Stimulated activated CD4-positive, alpha-beta T cell treated with anti-CD3 and anti-CD28 coated beads, Interleukin-4, amount 100 ng/mL, for 1 hour (primary cell): ENCODE results near the gene ZNF786.

Source experiments
- DNase-seq: peaks from one replicate; pipeline ENCODE4 v3.0.0-alpha.2; 2020

Gene ZNF786

GRCh38 chr7:149028346-149029109 is 62.0 kb downstream of the ZNF786 start, which contains the start of gene PDIA4:
Gene PDIA4, minus strand, starts transcription at chr7:149028505. Its CDS starts 97 bp downstream, at chr7:149028408.
- DNase-seq: peak; percentile 100

- no peak for DNase-seq
Measured at GRCh38 chr7:149027611-149028345, 62.7 kb downstream of the ZNF786 start.

- no peak for DNase-seq
Measured at GRCh38 chr7:149027055-149027454, 63.5 kb downstream of the ZNF786 start.

DNA sequence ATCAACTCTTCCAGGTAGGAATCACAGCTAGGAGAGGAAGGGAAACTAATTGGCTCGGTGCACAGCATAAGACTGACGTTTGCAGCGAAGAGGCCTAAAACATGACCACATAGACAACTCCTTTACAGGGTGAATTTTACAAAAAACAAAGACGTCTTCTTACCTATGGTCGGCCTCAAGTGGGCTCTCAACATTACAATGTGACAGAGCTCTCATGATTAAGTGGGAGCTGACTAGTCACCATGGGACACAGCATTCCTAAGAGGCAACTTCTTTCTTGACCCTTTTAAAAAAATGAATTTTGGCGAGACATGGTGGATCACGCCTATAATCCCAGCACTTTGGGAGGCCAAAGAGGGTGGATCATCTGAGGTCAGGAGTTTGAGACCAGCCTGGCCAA is 66.9 kb downstream of the ZNF786 start:
- no peak for DNase-seq

DNA sequence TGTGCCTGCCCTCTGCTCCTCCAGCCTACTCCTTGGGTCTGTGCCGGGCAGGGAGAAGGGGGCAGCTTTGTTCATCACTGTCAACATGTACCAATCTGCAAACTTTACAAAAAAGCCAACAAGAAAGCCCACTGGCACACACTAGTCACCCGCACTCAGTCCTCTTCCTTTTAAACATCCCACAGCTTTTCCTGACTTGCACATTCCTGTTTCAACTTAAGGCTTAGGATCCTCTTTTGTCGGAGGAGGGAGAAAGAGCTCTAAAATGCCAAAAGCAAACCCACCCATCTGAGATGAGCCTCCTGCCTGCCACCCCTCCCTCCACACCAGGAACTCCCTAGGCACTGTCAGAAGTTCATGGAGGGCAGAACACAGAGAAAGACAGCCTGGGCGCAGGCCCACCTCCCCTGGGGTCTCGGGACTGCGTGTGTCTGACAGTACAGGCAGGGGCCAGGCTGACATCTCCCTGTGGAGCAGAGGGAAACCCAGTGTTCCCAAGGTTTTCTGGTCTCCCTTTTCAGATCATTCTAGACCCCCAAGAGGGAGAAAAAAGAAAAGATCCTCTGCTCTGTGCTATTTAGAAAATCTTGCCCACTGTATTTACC is 67.7 kb downstream of the ZNF786 start:
- no peak for DNase-seq

GRCh38 chr7:149021725-149022062 is 68.8 kb downstream of the ZNF786 start:
- DNase-seq: no peak

DNA sequence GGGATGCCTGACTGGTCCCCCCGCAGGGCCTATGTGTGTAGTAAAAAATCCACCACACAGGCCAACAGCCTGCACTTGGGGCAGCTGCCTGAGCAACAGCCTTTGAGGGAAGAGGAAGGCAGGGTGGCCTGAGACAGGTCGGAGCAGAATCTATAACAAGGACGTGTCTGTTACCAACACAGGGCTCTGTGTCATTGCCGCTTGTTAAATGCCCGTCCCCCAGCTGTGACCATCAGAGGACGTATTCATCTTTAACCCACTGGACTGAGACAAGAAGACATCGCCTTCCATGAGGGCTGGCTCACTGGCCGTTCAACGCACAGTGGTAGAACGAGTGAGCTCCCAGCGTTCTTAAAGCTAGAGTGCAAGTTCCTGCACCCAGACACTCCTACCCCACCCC is 70.0 kb downstream of the ZNF786 start:
- no peak for DNase-seq
